H9 (cell line): ENCODE results near the gene TFG. TPM values are rescaled to one million over a fixed set of nuclear protein-coding genes. Genes with fewer than 3 reads are reported as not detected.

Source experiments
- DNase-seq: peaks from one replicate; pipeline ENCODE4 v3.0.0-alpha.2; 2017
- H2AFZ ChIP-seq: one replicate; pipeline ENCODE4 v1.6.1; 2013; ENCODE audit warnings: mild to moderate bottlenecking, low read length, control low read depth, moderate library complexity
- H2AK5ac ChIP-seq: 2 replicates; pipeline ENCODE4 v1.6.1; 2013; ENCODE audit warnings: low read length, control low read depth, mixed read lengths; ENCODE audit not compliant: insufficient read length
- H2BK120ac ChIP-seq: one replicate; pipeline ENCODE4 v1.6.1; 2013; ENCODE audit warnings: low read depth, mild to moderate bottlenecking, low read length, control low read depth, inconsistent platforms; ENCODE audit not compliant: poor library complexity, severe bottlenecking
- H2BK12ac ChIP-seq: 2 replicates; pipeline ENCODE4 v1.6.1; 2013; ENCODE audit warnings: low read length, control low read depth, mixed read lengths, low read depth; ENCODE audit not compliant: insufficient read length
- H2BK15ac ChIP-seq: 2 replicates; pipeline ENCODE4 v1.6.1; 2013; ENCODE audit warnings: low read depth, low read length, control low read depth
- H2BK20ac ChIP-seq: one replicate; pipeline ENCODE4 v1.6.1; 2013; ENCODE audit warnings: low read depth, mild to moderate bottlenecking, low read length, control low read depth, inconsistent platforms; ENCODE audit not compliant: poor library complexity, severe bottlenecking
- H2BK5ac ChIP-seq: 2 replicates; pipeline ENCODE4 v1.6.1; 2013; ENCODE audit warnings: low read length, control low read depth, mixed read lengths; ENCODE audit not compliant: insufficient read length
- H3K14ac ChIP-seq: 2 replicates; pipeline ENCODE4 v1.6.1; 2013; ENCODE audit warnings: low read length, control low read depth; ENCODE audit not compliant: insufficient read depth
- H3K18ac ChIP-seq: 2 replicates; pipeline ENCODE4 v1.6.1; 2013; ENCODE audit warnings: low read depth, mild to moderate bottlenecking, mixed read lengths, low read length, control low read depth; ENCODE audit not compliant: insufficient read length
- H3K23ac ChIP-seq: 2 replicates; pipeline ENCODE4 v1.6.1; 2013; ENCODE audit warnings: low read length, control low read depth, mixed read lengths, low read depth; ENCODE audit not compliant: insufficient read length
- H3K23me2 ChIP-seq: 2 replicates; pipeline ENCODE4 v1.6.1; 2013; ENCODE audit warnings: low read depth, mild to moderate bottlenecking, mixed read lengths, low read length, control low read depth; ENCODE audit not compliant: insufficient read length, poor library complexity, severe bottlenecking
- H3K27ac ChIP-seq: 2 replicates; pipeline ENCODE4 v1.5.1; 2013; ENCODE audit warnings: low read length, control low read depth, mixed read lengths, low read depth; ENCODE audit not compliant: insufficient read length
- H3K27me3 ChIP-seq: 2 replicates; pipeline ENCODE4 v1.6.1; 2013; ENCODE audit warnings: low read length, control low read depth, inconsistent platforms; ENCODE audit not compliant: insufficient read depth
- H3K4ac ChIP-seq: 2 replicates; pipeline ENCODE4 v1.6.1; 2013; ENCODE audit warnings: low read depth, mild to moderate bottlenecking, control low read depth, inconsistent platforms, low read length, moderate library complexity
- H3K4me1 ChIP-seq: 2 replicates; pipeline ENCODE4 v1.6.1; 2013; ENCODE audit warnings: low read length, control low read depth, inconsistent platforms; ENCODE audit not compliant: insufficient read depth
- H3K4me2 ChIP-seq: 2 replicates; pipeline ENCODE4 v1.6.1; 2013; ENCODE audit warnings: low read length, control low read depth, mixed read lengths; ENCODE audit not compliant: insufficient read length, insufficient read depth
- H3K56ac ChIP-seq: 2 replicates; pipeline ENCODE4 v1.6.1; 2013; ENCODE audit warnings: low read depth, mild to moderate bottlenecking, mixed read lengths, low read length, control low read depth; ENCODE audit not compliant: insufficient read length
- H3K79me1 ChIP-seq: 2 replicates; pipeline ENCODE4 v1.6.1; 2013; ENCODE audit warnings: low read depth, mild to moderate bottlenecking, moderate library complexity, low read length, control low read depth, inconsistent platforms; ENCODE audit not compliant: insufficient read depth, poor library complexity, severe bottlenecking
- H3K79me2 ChIP-seq: 2 replicates; pipeline ENCODE4 v1.6.1; 2013; ENCODE audit warnings: low read length, control low read depth, inconsistent platforms; ENCODE audit not compliant: insufficient read depth
- H3K9ac ChIP-seq: 2 replicates; pipeline ENCODE4 v1.6.1; 2013; ENCODE audit warnings: low read length, control low read depth, mixed read lengths; ENCODE audit not compliant: insufficient read length; ENCODE audit errors: extremely low read depth
- H3K9me3 ChIP-seq: one replicate; pipeline ENCODE4 v1.6.1; 2013; ENCODE audit warnings: low read depth, low read length, inconsistent platforms; ENCODE audit not compliant: control insufficient read depth
- H3T11ph ChIP-seq: one replicate; pipeline ENCODE4 v1.6.1; 2013; ENCODE audit warnings: mild to moderate bottlenecking, low read length, control low read depth, inconsistent platforms
- H4K20me1 ChIP-seq: one replicate; pipeline ENCODE4 v1.6.1; 2013; ENCODE audit not compliant: control insufficient read depth, insufficient read length, insufficient read depth
- H4K5ac ChIP-seq: 2 replicates; pipeline ENCODE4 v1.6.1; 2013; ENCODE audit warnings: low read depth, mild to moderate bottlenecking, mixed read lengths, low read length, control low read depth; ENCODE audit not compliant: insufficient read length
- H4K8ac ChIP-seq: replicated peaks from 2 replicates; pipeline ENCODE4 v1.6.1; 2013; ENCODE audit warnings: low read length, control low read depth, mixed read lengths, low read depth; ENCODE audit not compliant: insufficient read length
- H4K91ac ChIP-seq: 2 replicates; pipeline ENCODE4 v1.6.1; 2013; ENCODE audit warnings: low read depth, mild to moderate bottlenecking, moderate library complexity, mixed read lengths, low read length, control low read depth; ENCODE audit not compliant: insufficient read length
- H3K27ac Mint-ChIP-seq, 3 experiments: 2 replicates in 2 of 3; 3 replicates in 1 of 3; pipeline ENCODE4 v1.8.0; 2020 to 2021; ENCODE audit warnings: mixed read lengths in 3 of 3, mild to moderate bottlenecking in 1 of 3, moderate library complexity in 1 of 3
- H3K27me3 Mint-ChIP-seq: 2 replicates; pipeline ENCODE4 v1.8.0; 2021; ENCODE audit warnings: low read depth, mild to moderate bottlenecking, moderate library complexity, mixed read lengths
- H3K36me3 Mint-ChIP-seq, 3 experiments: 2 replicates in 2 of 3; 3 replicates in 1 of 3; pipeline ENCODE4 v1.8.0; 2020 to 2021; ENCODE audit warnings: low read depth in 3 of 3, mixed read lengths in 3 of 3; ENCODE audit not compliant: insufficient read depth in 1 of 3
- H3K4me1 Mint-ChIP-seq, 2 experiments: 2 replicates each; pipeline ENCODE4 v1.8.0; 2020; ENCODE audit warnings: mixed read lengths in 2 of 2
- H3K4me3 Mint-ChIP-seq, 2 experiments: 2 replicates in 1 of 2; 3 replicates in 1 of 2; pipeline ENCODE4 v1.8.0; 2020 to 2021; ENCODE audit warnings: mild to moderate bottlenecking in 2 of 2, mixed read lengths in 2 of 2, moderate library complexity in 1 of 2
- H3K9me3 Mint-ChIP-seq, 2 experiments: 2 replicates in 1 of 2; 3 replicates in 1 of 2; pipeline ENCODE4 v1.8.0; 2020; ENCODE audit warnings: mild to moderate bottlenecking in 2 of 2, mixed read lengths in 2 of 2, moderate library complexity in 1 of 2
- CTCF ChIP-seq: fragments of 200-600 bp; sonication (generic); conservative IDR thresholded peaks from 3 replicates; pipeline ENCODE4 v1.8.0; 2021; ENCODE audit warnings: antibody characterized with exemption, mild to moderate bottlenecking
- WGBS: extraction: QIAGEN DNeasy Blood & Tissue Kit; methylation state at CpG from one replicate; pipeline ENCODE4 v1.1.7; 2013; ENCODE audit warnings: missing lambda C conversion rate, low lambda C conversion rate, mixed read lengths; ENCODE audit not compliant: insufficient read length; ENCODE audit errors: extremely low coverage; 5-methylcytosine and 5-hydroxymethylcytosine counted together
- total RNA-seq: library from RNA; stranded (reverse); gene quantifications from 2 replicates; pipeline ENCODE4 v1.2.1, GENCODE V29; 2021

TFG gene
- total RNA-seq, 1 experiment from 2014 or later, result 80.7 TPM

- no peaks in the 10 kb centered on the region for H4K20me1 ChIP-seq
Measured at GRCh38 chr3:100717637-100718487, 8.6 kb downstream of the TFG start.

More at GRCh38 chr3:100717637-100718487, 8.6 kb downstream of the TFG start:
- H3K4ac ChIP-seq, result no peak overlapping the region
- H3K79me1 ChIP-seq, result peaks cover 4% of the 10 kb centered on the region
- peaks cover 43 to 83% (median 73%) of the 10 kb centered on the region in 3 experiments for H3K36me3 Mint-ChIP-seq
- H3K79me2 ChIP-seq, result peaks cover 8% of the 10 kb centered on the region; the same call in 1 of the 2 replicates
- H3K4me3 Mint-ChIP-seq, result no peak overlapping the region; a peak in 1 of 5 replicates
- H3K23ac ChIP-seq, result no peak overlapping the region
- no peak overlapping the region for H4K8ac ChIP-seq
- no peak overlapping the region for H3K18ac ChIP-seq
- H3K27ac Mint-ChIP-seq, result no peak overlapping the region
- H3K9me3 ChIP-seq, result no peaks in the 10 kb centered on the region
- WGBS, result no CpG with 5 or more reads among the region's 4 CpGs
- H2BK5ac ChIP-seq, result no peak overlapping the region
- no peak overlapping the region for H3T11ph ChIP-seq
- H4K5ac ChIP-seq, result no peak overlapping the region
- no peak overlapping the region for H4K91ac ChIP-seq
- no peak for TF ChIP-seq CTCF
- no peak overlapping the region for H2AK5ac ChIP-seq
- no peak overlapping the region for H3K9ac ChIP-seq
- no peak overlapping the region for H3K27ac ChIP-seq
- no peak overlapping the region for H2BK120ac ChIP-seq
- no peak overlapping the region for H2AFZ ChIP-seq
- H2BK15ac ChIP-seq, result no peak overlapping the region
- DNase-seq, result no peak
- H3K4me2 ChIP-seq, result no peak overlapping the region
- no peak overlapping the region for H3K14ac ChIP-seq
- H3K27me3 Mint-ChIP-seq, result no peaks in the 10 kb centered on the region
- H3K56ac ChIP-seq, result no peak overlapping the region
- H2BK12ac ChIP-seq, result no peak overlapping the region
- no peaks in the 10 kb centered on the region for H3K4me1 ChIP-seq
- H3K9me3 Mint-ChIP-seq, result no peaks in the 10 kb centered on the region; a peak in 1 of 5 replicates
- H2BK20ac ChIP-seq, result no peak overlapping the region
- peaks cover 12 to 17% of the 10 kb centered on the region in 2 experiments for H3K4me1 Mint-ChIP-seq
- no peaks in the 10 kb centered on the region for H3K23me2 ChIP-seq
- H3K27me3 ChIP-seq, result no peaks in the 10 kb centered on the region
